Stimulated activated CD4-positive, alpha-beta T cell treated with anti-CD3 and anti-CD28 coated beads, TNF-alpha, amount 100 ng/mL, for 4 hours (primary cell): ENCODE data around the gene SMG5.

Experiments used
- DNase-seq, 3 experiments: peaks; one replicate each; pipeline ENCODE4 v3.0.0-alpha.2; 2020; ENCODE audit warnings: low read depth in 3 of 3

SMG5 gene

DNA sequence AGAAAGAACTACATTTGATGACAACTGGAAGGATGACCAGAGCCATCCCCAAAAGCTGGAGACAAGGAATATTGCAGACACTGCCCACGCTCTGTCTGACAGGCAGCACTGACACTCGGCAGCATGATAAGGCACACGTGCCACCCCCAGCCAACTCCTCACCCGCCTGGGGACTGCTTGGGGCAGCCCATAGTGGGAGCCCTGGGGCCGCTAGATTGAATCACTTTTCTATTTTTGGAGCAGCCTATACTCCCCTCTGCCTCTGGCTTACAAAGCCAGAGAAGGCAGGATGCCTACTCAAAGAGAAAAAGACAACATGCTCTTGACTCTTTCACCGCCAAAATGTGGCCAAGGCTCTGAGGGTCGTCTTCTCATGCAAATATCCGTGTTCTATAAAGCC lies 1.3 kb downstream of the SMG5 start:
- peak in 2 of 3 experiments; percentile 13 to 29 for DNase-seq

DNA sequence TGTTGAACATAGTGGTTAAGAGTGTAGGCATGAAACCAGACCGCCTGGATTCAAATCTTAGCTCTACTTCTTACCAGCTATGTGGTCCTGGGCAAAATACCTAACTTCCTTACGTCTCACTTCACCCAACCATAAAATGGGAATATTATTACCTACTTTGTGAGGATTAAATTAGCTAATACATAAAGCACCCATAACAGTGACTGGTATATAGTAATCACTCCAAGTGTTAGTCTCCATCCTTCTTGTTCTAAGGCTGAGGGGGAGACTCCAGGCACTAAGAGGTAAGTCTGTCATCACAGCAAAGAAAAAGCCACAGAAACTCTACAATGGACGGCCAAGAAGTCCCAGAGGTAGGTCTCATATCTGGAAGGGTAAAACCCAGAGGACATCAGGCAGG lies 2.8 kb downstream of the SMG5 start:
- DNase-seq = no peak

- no peak for DNase-seq
These were observed 5.7 kb downstream of the SMG5 start for GRCh38 chr1:156276966-156277381.

- DNase-seq = no peak
These were observed 6.1 kb downstream of the SMG5 start for GRCh38 chr1:156276532-156276931.

- no peak for DNase-seq
These were observed 12.3 kb downstream of the SMG5 start for GRCh38 chr1:156270314-156270713.

GRCh38 chr1:156268336-156268735 lies 14.3 kb downstream of the SMG5 start:
- DNase-seq = no peak

- DNase-seq = no peak
These were observed 16.6 kb downstream of the SMG5 start for GRCh38 chr1:156266051-156266450.

GRCh38 chr1:156263288-156263655 lies 19.4 kb downstream of the SMG5 start:
- no peak for DNase-seq

- DNase-seq = no peak
These were observed 20.0 kb downstream of the SMG5 start for GRCh38 chr1:156262461-156263287.

- no peak for DNase-seq
These were observed 21.7 kb downstream of the SMG5 start for GRCh38 chr1:156260896-156261295.

- DNase-seq = no peak
These were observed 22.8 kb downstream of the SMG5 start for GRCh38 chr1:156259805-156260204.

DNA sequence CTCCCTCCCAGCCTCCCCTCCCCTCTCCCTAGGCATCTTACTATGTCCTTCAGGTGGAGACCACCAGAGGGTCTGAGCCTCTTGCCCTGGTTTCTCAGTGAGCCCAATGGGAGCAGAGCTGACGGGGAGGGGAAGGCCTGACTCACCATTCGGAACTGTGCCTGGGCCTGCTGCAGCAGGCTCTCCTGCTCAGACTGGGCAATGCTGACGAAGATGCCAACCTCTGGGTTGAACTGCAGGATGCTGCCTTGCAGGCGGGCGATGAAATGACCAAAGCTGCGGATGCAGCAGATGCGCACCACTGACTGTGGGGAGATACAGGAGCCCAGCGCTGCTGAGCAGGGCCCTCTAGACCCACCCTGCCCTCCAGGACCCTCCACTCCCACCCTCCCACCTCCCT lies 23.8 kb downstream of the SMG5 start:
- DNase-seq = no peak

- no peak for DNase-seq
These were observed 24.9 kb downstream of the SMG5 start for GRCh38 chr1:156257711-156258110.

- DNase-seq = no peak
These were observed 29.0 kb downstream of the SMG5 start for GRCh38 chr1:156253634-156254033.

GRCh38 chr1:156251527-156251926 lies 31.1 kb downstream of the SMG5 start:
- no peak for DNase-seq

DNA sequence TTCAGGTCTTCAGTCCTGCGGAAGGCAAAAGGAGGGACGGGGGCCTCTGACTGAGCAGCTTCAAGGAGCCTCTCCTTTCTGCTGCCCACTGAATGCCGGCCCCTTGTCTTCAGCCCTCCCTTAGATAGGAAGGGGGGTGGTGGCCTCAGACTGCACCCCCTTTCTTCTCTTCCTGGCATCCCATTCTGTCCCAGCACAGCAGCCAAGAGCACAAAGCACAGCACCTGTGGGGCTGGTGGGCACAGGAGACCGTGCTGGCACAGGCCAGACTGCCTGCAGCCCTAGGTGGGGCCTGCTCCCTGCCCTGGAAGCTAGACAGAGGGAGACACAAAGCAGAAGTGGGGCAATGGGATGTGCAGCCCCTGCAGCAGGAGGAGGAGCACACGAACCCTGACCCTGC lies 33.0 kb downstream of the SMG5 start:
- no peak for DNase-seq

- no peak for DNase-seq
These were observed 34.3 kb downstream of the SMG5 start for GRCh38 chr1:156248323-156248683.

DNA sequence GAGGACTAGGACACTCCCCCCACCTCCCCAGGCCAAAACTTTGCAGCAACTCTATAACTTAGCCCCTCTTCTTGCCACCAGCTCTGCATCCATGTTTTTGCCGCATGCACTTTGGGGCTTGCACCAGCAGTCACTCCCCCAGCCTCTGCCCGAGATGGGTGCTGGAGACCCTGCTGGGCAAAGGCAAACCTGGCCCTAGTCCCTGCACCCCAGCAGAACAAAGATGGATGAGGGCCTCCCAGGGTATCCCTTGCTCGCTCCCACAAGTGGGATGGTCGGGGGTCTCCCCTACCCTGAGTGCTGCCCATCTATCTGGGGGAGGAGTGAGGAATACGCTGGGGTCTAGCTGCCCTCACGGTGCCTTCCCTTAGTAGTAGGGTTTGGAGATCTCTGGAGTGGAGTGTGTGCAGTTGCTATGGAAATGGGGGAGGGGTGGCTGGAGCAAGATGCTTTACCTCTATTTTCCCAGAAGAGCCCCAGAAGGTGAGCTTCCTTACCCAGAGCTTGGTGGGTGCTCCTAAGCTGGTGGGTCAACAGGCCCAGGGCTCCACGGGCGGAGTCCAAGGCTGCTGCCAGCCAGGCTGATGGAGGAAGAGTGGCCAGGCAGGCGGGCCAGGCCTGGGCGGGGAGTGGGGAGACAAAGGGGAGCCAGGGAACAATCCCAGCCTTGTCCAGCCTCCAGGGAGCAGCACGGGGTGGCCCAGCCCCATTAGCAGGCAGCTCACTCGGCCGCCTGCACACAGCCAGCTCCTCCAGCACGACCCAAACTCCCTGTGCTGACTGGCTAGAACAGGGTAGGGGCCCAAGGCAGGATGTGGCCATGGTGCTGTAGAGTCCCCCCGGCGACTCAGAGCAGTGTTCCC lies 34.9 kb downstream of the SMG5 start, which contains the start of gene PAQR6:
PAQR6 (minus strand) TSS at position 597 of the 863 bp plus-strand sequence. CDS start 1,325 bp downstream, outside the sequence.
- no peak for DNase-seq

- DNase-seq = no peak
These were observed 35.7 kb downstream of the SMG5 start for GRCh38 chr1:156246781-156247459.

GRCh38 chr1:156246241-156246780 lies 36.3 kb downstream of the SMG5 start:
- DNase-seq = no peak

- no peak for DNase-seq
These were observed 37.0 kb downstream of the SMG5 start for GRCh38 chr1:156245451-156246232.
